Fibroblast of skin of left quadriceps (primary cell): ENCODE results near the gene FNDC11.

Experiments used
- DNase-seq, 2 experiments: peaks; one replicate each; pipeline ENCODE4 v3.0.0-alpha.2; 2013; ENCODE audit warnings: low read depth in 2 of 2

The FNDC11 gene

GRCh38 chr20:63579017-63579694 lies 25.2 kb downstream of the FNDC11 start:
- no peak for DNase-seq

GRCh38 chr20:63580796-63581461 lies 27.0 kb downstream of the FNDC11 start:
- DNase-seq, result peak in 1 of 2 experiments; percentile 5

- no peak for DNase-seq
Measured at GRCh38 chr20:63582382-63583063, 28.6 kb downstream of the FNDC11 start.

- DNase-seq, result no peak
Measured at GRCh38 chr20:63585616-63586565, 31.9 kb downstream of the FNDC11 start.

- no peak for DNase-seq
Measured at GRCh38 chr20:63586797-63587196, 32.8 kb downstream of the FNDC11 start.

- DNase-seq, result no peak
Measured at GRCh38 chr20:63587256-63587655, 33.3 kb downstream of the FNDC11 start.

- DNase-seq, result no peak
Measured at GRCh38 chr20:63587776-63588591, 34.0 kb downstream of the FNDC11 start.

- DNase-seq, result no peak
Measured at GRCh38 chr20:63588641-63589041, 34.7 kb downstream of the FNDC11 start.

- no peak for DNase-seq
Measured at GRCh38 chr20:63589261-63590217, 35.6 kb downstream of the FNDC11 start.

- no peak for DNase-seq
Measured at GRCh38 chr20:63590218-63591146, 36.5 kb downstream of the FNDC11 start.

- no peak for DNase-seq
Measured at GRCh38 chr20:63591147-63591533, 37.2 kb downstream of the FNDC11 start.

- DNase-seq, result no peak
Measured at GRCh38 chr20:63591786-63592355, 37.9 kb downstream of the FNDC11 start.

- DNase-seq, result no peak
Measured at GRCh38 chr20:63592661-63593060, 38.7 kb downstream of the FNDC11 start.

- DNase-seq, result peak; percentile 42 to 49
Measured at GRCh38 chr20:63594043-63594561, 40.1 kb downstream of the FNDC11 start.

GRCh38 chr20:63595416-63596127 lies 41.6 kb downstream of the FNDC11 start:
- no peak for DNase-seq

- no peak for DNase-seq
Measured at GRCh38 chr20:63596423-63596822, 42.5 kb downstream of the FNDC11 start.
